Measurements from ENCODE around the gene ARHGAP25.

ARHGAP25 gene

DNA sequence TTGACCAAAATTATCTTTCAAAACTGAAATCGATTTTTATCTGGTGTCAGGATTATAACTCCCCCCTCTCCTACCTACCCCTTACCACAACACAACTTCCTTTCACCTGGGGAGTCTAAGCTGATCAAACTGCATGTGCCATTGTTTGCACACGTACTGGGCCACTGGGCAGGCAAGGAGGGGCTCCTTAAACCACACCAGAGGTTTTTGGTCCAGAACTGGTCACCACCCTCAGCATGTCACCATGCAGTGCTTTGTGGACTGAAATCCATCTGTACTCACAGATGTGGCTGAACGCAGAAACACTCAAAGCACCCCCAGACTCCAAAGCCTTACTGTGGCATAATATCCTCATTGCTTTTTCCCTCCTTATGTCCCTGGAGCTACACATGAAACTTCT lies 13.9 kb upstream of the ARHGAP25 start:
- no peak for DNase-seq

DNA sequence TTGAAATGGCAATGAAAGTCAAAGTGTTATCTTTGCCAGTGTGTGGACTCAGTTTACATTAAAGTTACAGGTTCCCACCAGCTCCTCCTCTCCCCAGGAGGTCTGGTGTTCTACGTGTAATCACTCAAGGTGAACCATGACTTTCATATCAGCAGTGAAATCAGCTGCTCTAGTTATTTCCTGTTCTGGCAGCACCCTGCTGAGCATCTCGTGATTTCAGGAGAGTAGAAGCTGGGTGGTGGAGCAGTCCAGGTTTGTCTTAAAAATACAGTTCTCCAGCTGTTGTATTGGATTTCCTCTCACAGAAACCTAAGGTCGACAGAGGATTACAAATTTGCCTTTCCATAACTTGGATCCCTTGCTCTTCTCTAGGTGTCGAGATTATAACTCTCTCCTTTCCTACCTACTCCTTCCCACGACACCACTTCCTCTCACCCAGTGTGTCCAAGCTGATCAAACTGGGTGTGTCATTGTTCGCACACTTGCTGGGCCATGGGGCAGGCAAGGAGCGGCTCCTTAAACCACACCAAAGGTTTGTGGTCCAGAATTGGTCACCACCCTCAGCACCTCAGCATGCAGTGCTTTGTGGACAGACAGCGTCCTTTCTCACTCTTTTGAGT lies 13.0 kb upstream of the ARHGAP25 start:
- peak in 1 of 2 experiments; percentile 50 for DNase-seq

- no peak for DNase-seq
These were observed 11.9 kb upstream of the ARHGAP25 start for GRCh38 chr2:68722712-68723111.

DNA sequence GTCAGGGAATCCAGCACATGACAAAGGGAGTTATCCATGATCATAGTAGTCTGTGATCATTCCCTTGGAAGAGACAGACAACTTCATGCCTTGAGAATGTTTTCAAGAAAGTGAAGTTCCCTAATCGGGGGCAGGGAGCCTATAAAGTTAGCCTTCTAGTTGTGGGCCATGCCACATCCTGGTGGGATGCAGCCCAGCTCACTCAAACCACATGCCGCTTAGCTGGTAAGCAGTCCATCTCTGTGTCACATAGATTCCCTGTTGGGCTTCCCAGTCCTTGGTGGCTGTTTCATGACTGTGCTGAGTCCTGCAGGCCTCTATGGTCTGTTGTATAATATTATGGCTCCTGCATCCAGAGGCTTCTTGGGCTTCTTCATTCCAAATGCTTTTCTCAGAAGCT lies 11.4 kb upstream of the ARHGAP25 start:
- no peak for DNase-seq

- no peak for DNase-seq
These were observed 8.5 kb upstream of the ARHGAP25 start for GRCh38 chr2:68726100-68726499.

DNA sequence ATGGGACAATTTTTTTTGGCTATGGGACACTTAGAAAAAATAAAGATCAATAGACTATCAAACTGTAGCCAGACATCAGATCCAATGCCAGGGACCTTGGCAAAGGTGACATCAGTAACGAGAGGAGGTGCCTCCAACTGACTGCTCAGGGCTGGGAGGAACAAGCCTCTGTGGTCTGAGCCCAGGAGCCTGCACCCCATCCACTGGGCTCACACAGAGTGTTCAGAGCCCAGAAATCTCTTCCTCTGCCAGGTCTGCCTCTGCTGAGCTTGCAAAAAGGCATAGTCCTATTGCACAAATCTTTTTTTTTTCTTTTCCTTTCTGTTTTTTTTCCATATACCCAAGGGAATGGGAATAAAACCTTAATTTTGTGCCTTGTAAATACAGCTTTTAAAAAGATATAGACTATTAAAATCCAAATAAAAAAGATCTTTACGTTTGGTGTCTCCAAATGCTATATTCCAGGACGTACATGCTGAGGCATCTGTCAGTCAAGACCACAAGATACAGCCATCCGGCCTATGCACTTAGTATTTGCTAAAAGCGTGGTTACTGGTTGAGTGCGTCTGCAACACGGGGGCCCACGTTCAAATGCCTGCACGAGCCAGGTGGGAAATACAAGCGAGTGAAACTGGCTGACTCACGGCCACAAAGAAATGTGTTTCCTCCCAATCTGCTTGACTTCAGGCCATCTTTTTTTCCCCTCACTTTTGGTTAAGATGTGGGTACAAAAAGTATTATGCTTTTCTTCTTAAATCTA lies 7.8 kb upstream of the ARHGAP25 start:
- DNase-seq = peak; percentile 77 to 84

- no peak for DNase-seq
These were observed 6.8 kb upstream of the ARHGAP25 start for GRCh38 chr2:68727683-68728375.

GRCh38 chr2:68730828-68731227 lies 3.8 kb upstream of the ARHGAP25 start:
- DNase-seq = no peak

DNA sequence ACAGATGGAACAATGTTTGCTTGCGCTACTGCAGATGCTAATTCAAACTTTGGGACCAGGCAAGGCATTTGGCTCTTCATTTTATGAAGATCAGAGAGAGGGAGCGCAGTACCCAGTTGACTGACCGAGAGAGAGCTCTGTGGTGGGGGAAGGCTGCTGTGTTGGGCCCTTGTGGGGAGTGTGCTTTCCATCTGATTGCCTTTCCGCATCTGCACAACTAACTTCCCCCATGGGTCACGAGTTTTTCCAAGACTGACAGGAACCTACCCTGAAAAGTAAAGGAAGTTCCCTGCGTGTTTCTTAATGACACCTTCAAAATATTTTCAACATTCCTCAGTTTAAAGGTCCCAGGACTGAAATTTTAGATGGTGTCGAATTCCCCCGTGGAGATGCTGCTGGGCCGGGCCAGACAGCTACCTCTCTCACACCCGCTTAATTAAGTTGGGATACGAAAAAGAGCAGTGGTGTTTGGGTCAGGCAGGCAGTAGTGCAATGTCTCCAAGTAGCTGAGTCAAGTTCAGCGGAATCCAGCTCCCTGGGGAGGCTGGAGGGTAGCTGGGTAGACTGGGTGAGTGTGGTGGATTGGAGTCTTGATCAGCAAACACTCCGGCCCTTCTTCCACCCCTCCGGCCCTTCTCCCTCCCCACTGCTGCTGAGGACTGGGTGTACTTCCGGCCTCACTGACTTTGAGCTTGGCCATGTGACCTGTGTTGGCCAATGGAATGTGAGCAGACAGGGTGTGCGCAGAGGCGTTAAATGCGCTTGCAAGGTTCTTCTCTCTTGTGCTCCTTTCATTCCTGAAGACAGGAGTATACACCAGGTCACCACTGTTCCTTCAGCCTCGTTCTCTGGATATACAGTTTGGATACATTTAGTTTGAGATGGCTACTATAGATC lies 2.3 kb upstream of the ARHGAP25 start:
- DNase-seq = no peak

GRCh38 chr2:68733365-68733764 lies 1.2 kb upstream of the ARHGAP25 start:
- no peak for DNase-seq

DNA sequence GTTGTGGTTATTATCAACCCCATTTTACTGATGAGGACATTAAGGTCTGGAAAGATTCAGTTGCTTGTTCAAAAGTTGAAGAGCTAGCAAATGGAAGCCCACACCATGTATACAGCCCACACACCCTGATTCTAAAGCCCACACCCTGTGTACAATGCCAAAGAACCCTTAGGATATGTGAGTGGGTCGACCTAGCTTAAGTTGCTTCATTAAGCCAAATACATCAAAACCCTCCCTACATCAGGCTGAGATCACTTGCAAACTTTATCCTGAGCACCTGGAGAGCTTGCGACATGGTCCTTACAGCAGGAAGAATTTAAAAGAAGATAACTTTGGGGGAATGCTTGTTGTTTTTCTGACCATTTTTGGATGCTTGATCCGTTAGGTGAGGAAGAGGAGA lies 435 bp upstream of the ARHGAP25 start:
- no peak for DNase-seq

- no peak for DNase-seq
These were observed 1.5 kb downstream of the ARHGAP25 start for GRCh38 chr2:68736086-68736485.

DNA sequence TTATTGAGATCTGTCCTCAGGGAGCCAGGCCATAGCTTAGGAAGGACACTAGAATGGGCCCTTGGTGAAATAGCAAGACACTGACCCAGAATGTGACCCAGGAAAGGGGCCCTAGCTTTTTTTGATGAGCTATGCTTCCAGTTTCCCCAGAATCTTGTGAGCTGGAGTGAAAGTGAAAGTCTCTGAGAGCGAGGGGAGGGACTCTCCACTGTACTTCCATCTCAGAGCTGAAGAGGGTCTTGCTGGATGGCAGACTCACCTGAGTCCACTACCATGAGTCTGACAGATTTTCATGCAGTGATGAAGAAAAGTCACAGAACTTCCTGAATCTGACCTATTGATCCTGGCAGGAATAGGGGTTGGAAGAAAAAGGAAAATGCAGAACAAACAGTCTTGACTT lies 3.1 kb downstream of the ARHGAP25 start:
- peak in 1 of 2 experiments; percentile 58 for DNase-seq

DNA sequence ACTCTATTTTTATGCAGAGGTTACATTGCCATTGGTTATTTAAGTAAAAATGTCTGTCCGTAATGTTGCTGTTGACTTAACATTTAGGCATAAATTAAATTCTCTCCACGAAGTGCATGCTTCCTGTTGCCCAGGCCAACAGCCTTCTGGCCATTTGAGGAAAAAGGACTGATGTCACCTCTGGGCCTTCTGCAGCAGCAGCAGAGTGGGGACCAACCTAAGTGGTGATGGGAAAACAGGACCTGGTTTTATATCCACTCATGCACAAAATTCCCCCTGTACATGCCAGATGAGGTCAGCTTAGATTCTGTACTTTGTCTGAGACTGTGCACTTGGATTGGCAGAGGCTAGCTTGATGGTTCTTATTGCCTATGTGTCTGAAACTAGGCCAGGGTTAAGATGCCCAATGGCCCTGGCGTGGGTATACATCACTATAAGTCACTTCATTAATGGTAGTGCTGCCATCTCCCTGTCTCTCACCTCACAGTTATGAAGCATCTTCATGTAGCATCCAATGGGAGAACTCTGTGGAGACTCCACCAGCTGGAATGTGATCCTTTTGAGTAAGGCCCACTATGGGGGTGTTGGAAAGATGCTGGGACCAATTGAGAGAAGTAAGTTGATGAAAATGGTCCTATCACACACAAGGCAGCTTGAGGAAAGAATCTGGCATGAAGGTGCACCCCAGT lies 4.4 kb downstream of the ARHGAP25 start:
- no peak for DNase-seq

DNA sequence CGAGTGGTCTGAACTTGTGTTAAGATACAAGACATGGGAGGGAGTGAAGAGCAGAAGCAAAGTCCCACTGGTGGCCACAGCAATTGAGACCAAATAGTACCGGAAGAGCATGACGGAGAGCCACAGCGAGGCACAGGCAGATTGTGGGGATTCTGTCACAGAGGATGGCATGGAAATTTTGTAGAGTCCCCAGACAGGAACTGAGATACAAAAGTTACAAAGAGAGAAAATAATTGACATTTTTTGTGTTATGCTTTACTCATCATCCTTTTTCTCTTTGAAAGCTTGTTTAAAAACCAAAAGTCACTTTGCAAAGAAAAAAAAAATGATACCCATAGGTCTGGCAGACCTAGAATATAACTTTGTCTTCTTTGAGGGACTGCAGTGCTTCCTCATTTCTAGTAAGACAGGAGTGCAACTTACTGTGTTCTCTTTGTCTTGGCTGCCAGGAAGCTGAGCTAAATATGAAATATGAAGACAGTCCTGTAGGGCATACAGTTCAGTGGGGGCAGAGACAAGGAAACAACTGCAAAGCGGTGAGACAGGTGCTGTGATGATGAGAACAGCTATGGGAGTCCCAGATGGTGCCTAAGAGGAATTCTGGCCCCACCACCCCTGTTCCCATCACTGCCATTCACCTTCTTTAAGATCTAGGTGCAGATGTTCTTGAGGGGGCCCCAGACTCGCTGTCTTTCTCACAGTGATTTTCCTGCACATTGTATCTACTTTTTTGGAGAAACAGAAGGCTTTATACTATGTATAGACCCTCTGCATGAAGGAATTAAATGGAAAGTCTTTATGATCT lies 5.2 kb downstream of the ARHGAP25 start:
- DNase-seq = no peak

GRCh38 chr2:68740400-68740914 lies 5.8 kb downstream of the ARHGAP25 start:
- DNase-seq = no peak

- no peak for DNase-seq
These were observed 6.6 kb downstream of the ARHGAP25 start for GRCh38 chr2:68741238-68741637.

- DNase-seq = no peak
These were observed 7.2 kb downstream of the ARHGAP25 start for GRCh38 chr2:68741805-68742306.

GRCh38 chr2:68742626-68743415 lies 8.2 kb downstream of the ARHGAP25 start:
- no peak for DNase-seq

DNA sequence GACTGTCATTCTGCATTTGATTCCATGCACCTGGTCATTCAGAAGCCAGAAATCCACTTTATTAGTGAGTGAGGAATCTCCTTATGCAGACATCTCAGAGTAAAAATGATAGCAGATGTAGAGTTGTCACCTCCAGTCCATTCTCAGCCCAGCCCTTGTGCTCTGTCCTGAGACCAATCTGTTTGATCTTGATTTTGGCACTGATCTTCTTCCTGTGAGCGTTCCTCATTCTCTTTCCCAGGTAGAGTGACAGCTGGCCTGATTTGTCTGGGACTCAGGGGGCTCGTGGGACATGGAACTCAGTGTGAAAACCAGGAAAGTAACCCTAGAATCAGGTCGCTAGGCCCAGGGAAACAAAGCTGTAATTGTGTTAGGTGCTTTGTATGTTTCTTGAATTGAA lies 8.9 kb downstream of the ARHGAP25 start:
- DNase-seq = no peak
